ENCODE measurements around the gene CCDC146.

DNA sequence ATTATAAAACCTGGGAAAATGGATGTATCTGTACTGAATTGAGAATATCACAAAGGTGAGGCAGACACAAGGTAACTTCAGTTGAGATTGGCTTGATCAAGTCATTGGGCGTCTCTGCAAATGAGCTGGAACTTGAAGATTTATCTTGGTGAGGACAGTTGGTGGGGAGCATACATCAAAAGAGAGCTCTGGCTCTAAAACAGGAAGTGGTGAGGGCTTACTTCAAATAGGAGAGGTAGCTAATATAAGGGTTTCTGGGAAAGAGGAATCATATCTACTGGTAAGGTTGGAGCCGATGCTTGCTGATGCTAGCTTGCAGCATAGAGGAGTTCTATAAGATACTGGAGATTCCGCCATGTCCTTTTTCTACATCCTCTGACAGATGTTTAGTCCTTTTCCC, 117.1 kb downstream of the CCDC146 start:
- TF ChIP-seq EZH2 (IDR thresholded peaks at IDR 0.05): no peak
- TF ChIP-seq, protein P1, sequence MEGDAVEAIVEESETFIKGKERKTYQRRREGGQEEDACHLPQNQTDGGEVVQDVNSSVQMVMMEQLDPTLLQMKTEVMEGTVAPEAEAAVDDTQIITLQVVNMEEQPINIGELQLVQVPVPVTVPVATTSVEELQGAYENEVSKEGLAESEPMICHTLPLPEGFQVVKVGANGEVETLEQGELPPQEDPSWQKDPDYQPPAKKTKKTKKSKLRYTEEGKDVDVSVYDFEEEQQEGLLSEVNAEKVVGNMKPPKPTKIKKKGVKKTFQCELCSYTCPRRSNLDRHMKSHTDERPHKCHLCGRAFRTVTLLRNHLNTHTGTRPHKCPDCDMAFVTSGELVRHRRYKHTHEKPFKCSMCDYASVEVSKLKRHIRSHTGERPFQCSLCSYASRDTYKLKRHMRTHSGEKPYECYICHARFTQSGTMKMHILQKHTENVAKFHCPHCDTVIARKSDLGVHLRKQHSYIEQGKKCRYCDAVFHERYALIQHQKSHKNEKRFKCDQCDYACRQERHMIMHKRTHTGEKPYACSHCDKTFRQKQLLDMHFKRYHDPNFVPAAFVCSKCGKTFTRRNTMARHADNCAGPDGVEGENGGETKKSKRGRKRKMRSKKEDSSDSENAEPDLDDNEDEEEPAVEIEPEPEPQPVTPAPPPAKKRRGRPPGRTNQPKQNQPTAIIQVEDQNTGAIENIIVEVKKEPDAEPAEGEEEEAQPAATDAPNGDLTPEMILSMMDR (IDR thresholded peaks at IDR 0.05): no peak
